ENCODE results near the gene LRRC10B. TPM values are rescaled to one million over a fixed set of nuclear protein-coding genes. Genes with fewer than 3 reads are reported as not detected.

The LRRC10B gene
- total RNA-seq, 1 experiment from 2014 or later: 0.39 TPM

DNA sequence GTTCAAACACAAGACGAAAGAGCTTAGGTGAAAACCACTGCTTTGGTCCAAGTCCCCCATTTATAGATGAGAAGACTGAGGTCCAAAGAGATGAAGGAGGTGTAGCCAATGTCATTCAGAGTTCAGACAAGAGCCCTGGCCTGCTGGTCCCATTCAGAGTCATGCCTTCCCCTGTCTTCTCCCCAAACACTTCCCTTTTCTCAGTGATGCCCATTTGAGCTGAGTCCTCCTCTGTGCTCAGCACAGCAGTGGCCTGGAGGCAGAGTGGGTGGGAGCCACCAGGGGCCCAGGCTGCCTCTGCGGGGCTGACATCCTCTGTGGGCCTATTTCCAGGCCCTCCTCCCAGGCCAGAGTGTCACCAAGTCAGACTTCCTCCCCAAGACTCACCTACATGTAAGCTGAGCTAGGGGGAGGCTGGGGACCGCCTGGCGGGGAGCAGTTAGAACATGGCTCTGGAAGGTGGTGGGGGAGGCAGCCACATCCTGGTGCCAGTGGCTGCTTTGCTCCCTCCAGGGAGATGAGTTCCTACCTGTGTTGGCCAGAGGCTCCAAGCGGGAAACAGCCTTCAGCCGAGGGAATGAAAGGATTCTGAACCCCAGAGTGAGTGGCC, 22.4 kb upstream of the LRRC10B start:
- H3K4me1 Mint-ChIP-seq: peaks cover 35 to 52% of the 10 kb centered on the region in 2 experiments
- no peak overlapping the region for H3T11ph ChIP-seq (ENCODE audit: low read length)
- H3K79me2 ChIP-seq (ENCODE audit: insufficient read depth, low read length): no peaks in the 10 kb centered on the region
- no peak overlapping the region for H3K27ac Mint-ChIP-seq
- TF ChIP-seq, protein P1, sequence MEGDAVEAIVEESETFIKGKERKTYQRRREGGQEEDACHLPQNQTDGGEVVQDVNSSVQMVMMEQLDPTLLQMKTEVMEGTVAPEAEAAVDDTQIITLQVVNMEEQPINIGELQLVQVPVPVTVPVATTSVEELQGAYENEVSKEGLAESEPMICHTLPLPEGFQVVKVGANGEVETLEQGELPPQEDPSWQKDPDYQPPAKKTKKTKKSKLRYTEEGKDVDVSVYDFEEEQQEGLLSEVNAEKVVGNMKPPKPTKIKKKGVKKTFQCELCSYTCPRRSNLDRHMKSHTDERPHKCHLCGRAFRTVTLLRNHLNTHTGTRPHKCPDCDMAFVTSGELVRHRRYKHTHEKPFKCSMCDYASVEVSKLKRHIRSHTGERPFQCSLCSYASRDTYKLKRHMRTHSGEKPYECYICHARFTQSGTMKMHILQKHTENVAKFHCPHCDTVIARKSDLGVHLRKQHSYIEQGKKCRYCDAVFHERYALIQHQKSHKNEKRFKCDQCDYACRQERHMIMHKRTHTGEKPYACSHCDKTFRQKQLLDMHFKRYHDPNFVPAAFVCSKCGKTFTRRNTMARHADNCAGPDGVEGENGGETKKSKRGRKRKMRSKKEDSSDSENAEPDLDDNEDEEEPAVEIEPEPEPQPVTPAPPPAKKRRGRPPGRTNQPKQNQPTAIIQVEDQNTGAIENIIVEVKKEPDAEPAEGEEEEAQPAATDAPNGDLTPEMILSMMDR (conservative IDR thresholded peaks at IDR 0.05): no peak
- no peak overlapping the region for H3K4me2 ChIP-seq (ENCODE audit: insufficient read depth, insufficient read length, low read length)
- H2BK15ac ChIP-seq (ENCODE audit: low read depth, low read length): no peak overlapping the region
- H3K4me1 ChIP-seq (ENCODE audit: insufficient read depth, low read length): peaks cover 3% of the 10 kb centered on the region; the same call in 1 of the 2 replicates
- no peak overlapping the region for H3K27ac ChIP-seq (ENCODE audit: insufficient read length, low read depth, low read length)
- peaks cover 32% of the 10 kb centered on the region for H3K27me3 Mint-ChIP-seq (ENCODE audit: low read depth)
- peaks cover 4% of the 10 kb centered on the region for H4K20me1 ChIP-seq (ENCODE audit: control insufficient read depth, insufficient read depth, insufficient read length)
- H2BK12ac ChIP-seq (ENCODE audit: insufficient read length, low read depth, low read length): no peak overlapping the region
- DNase-seq: no peak
- H3K23me2 ChIP-seq (ENCODE audit: insufficient read length, low read depth, low read length, poor library complexity, severe bottlenecking): no peaks in the 10 kb centered on the region
- no peaks in the 10 kb centered on the region for H3K79me1 ChIP-seq (ENCODE audit: insufficient read depth, low read depth, low read length, poor library complexity, severe bottlenecking)
- H3K56ac ChIP-seq (ENCODE audit: insufficient read length, low read depth, low read length): no peak overlapping the region
- H3K14ac ChIP-seq (ENCODE audit: insufficient read depth, low read length): no peak overlapping the region
- no peak overlapping the region for H3K23ac ChIP-seq (ENCODE audit: insufficient read length, low read depth, low read length)
- H3K27me3 ChIP-seq (ENCODE audit: insufficient read depth, low read length): no peaks in the 10 kb centered on the region
- no peak overlapping the region for H3K4ac ChIP-seq (ENCODE audit: low read depth, low read length)
- H3K18ac ChIP-seq (ENCODE audit: insufficient read length, low read depth, low read length): no peak overlapping the region
- no peak overlapping the region for H2BK120ac ChIP-seq (ENCODE audit: low read depth, low read length, poor library complexity, severe bottlenecking)
- H4K5ac ChIP-seq (ENCODE audit: insufficient read length, low read depth, low read length): no peak overlapping the region
- H2AK5ac ChIP-seq (ENCODE audit: insufficient read length, low read length): no peak overlapping the region
- no peak overlapping the region for H2BK20ac ChIP-seq (ENCODE audit: low read depth, low read length, poor library complexity, severe bottlenecking)
- no peak overlapping the region for H4K91ac ChIP-seq (ENCODE audit: insufficient read length, low read depth, low read length)
- H3K9me3 Mint-ChIP-seq: no peaks in the 10 kb centered on the region; a peak in 1 of 5 replicates
- H2AFZ ChIP-seq (ENCODE audit: low read length): no peak overlapping the region
- no peak overlapping the region for H3K9ac ChIP-seq (ENCODE audit: extremely low read depth, insufficient read length, low read length)
- no peak overlapping the region for H4K8ac ChIP-seq (replicated peaks; ENCODE audit: insufficient read length, low read depth, low read length)
- H2BK5ac ChIP-seq (ENCODE audit: insufficient read length, low read length): no peak overlapping the region
- H3K9me3 ChIP-seq (ENCODE audit: control insufficient read depth, low read depth, low read length): no peaks in the 10 kb centered on the region
- no CpG with 5 or more reads among the region's 6 CpGs for WGBS (ENCODE audit: extremely low coverage, insufficient read length, low lambda C conversion rate)
- H3K36me3 Mint-ChIP-seq (ENCODE audit: insufficient read depth in 1 of 3, low read depth in 3 of 3): peaks cover 3 to 5% (median 4%) of the 10 kb centered on the region in 3 experiments; a peak in 5 of 7 replicates
- H3K4me3 Mint-ChIP-seq: no peak overlapping the region
